Naive B cell (primary cell): ENCODE measurements around the gene GABRA5. TPM values are rescaled to one million over a fixed set of nuclear protein-coding genes. Genes with fewer than 3 reads are reported as not detected.
"Not testable (repeated sequence)": the region's sequence is repeated elsewhere in the genome, so short reads cannot be mapped to it uniquely, and the experiment has no call there.

Experiments
- ATAC-seq, 2 donors: fragments of 150-1000 bp; cut with Tn5 transposase; 2 replicates each; pipeline ENCODE4 v1.10.0; 2021; ENCODE audit warnings: low read depth in 2 of 2, mild to moderate bottlenecking in 2 of 2, moderate library complexity in 2 of 2
- DNase-seq: peaks from one replicate; pipeline ENCODE4 v3.0.0; 2022
- H3K27ac Mint-ChIP-seq, 6 donors: one replicate each; pipeline ENCODE4 v1.8.0; 2020 to 2022; ENCODE audit warnings: mild to moderate bottlenecking in 6 of 6, mixed read lengths in 6 of 6, moderate library complexity in 5 of 6, inconsistent platforms in 2 of 6
- H3K27me3 Mint-ChIP-seq, 3 donors: one replicate each; pipeline ENCODE4 v1.8.0; 2021 to 2022; ENCODE audit warnings: mixed read lengths in 3 of 3, mild to moderate bottlenecking in 1 of 3
- H3K36me3 Mint-ChIP-seq, 2 donors: one replicate each; pipeline ENCODE4 v1.8.0; 2020 to 2022; ENCODE audit warnings: mixed read lengths in 2 of 2, inconsistent platforms in 1 of 2, mild to moderate bottlenecking in 1 of 2
- H3K4me1 Mint-ChIP-seq, 3 donors: one replicate each; pipeline ENCODE4 v1.8.0; 2020 to 2022; ENCODE audit warnings: mixed read lengths in 3 of 3, inconsistent platforms in 1 of 3, mild to moderate bottlenecking in 1 of 3, moderate library complexity in 1 of 3
- H3K4me3 Mint-ChIP-seq, 8 donors: one replicate each; pipeline ENCODE4 v1.8.0; 2020 to 2022; ENCODE audit warnings: mild to moderate bottlenecking in 8 of 8, mixed read lengths in 8 of 8, moderate library complexity in 8 of 8, inconsistent platforms in 2 of 8
- H3K9me3 Mint-ChIP-seq, 7 donors: one replicate each; pipeline ENCODE4 v1.8.0; 2020 to 2022; ENCODE audit warnings: mixed read lengths in 7 of 7, mild to moderate bottlenecking in 5 of 7, inconsistent platforms in 2 of 7, moderate library complexity in 1 of 7
- polyA plus RNA-seq, 6 donors: library from polyadenylated mRNA; unstranded; fragments of 300-500 nt; fragmentation: Illumina TruSeq; gene quantifications; one replicate each; pipeline ENCODE4 v1.2.3, GENCODE V29; 2021; ENCODE audit warnings: low read depth in 6 of 6

Gene GABRA5
- not detected for polyA plus RNA-seq

DNA sequence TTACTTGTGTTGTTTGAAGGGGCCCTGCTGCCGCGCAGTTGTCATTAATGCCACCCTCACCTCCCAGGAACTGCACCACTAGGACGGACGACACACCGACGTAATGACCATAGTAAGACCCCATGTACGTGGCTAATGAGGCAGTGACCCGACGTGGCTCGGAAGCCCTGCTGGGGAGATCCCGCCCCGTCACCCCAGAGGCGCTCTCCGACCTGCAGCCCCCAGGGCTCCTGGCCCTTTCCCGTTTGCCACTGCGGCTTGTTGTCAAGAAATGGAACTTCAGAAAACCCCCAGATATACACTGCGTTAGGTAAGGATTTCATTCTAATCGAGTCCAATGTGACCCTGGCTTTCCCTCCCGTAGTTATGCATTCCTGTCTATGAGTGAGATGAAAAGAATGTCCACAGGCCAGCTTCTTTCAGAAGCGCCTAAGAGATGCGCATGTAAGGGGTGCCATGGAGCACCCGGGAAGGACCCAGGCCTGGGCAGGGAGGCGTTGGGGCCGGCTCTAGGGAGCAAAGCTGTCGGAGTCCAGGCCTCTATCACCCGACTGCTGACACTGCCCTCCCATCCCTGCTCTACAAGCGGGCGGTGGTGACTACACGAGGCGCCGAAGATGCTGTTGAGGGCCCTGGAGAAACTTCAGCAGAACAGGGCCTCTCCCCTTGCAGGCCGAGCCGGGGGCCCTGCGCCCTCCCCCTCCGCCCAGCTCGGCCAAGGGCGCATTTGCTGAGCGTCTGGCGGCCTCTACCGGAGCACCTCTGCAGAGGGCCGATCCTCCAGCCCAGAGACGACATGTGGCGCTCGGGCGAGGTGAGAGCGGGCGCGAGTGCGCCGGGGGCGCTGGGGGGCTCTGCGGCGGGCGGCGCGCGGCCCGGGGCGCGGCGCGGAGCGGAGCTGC is at the start of gene GABRA5:
TSS of gene GABRA5 (plus strand) at position 765 of the 902 bp plus-strand sequence. CDS start 2,187 bp downstream, outside the sequence.
- DNase-seq (no peak), ATAC-seq (no peak)
- Mint-ChIP-seq H3K36me3 (no peaks in the 10 kb centered on the region), H3K9me3 (peaks cover 0 to 3% (median 0%) of the 10 kb centered on the region in 7 donors), H3K4me3 (no peak within 1 kb of the TSS), H3K4me1 (no peaks in the 10 kb centered on the region), H3K27ac (no peak within 1 kb of the TSS), H3K27me3 (peaks cover 21 to 32% (median 31%) of the 10 kb centered on the region in 3 donors)

DNA sequence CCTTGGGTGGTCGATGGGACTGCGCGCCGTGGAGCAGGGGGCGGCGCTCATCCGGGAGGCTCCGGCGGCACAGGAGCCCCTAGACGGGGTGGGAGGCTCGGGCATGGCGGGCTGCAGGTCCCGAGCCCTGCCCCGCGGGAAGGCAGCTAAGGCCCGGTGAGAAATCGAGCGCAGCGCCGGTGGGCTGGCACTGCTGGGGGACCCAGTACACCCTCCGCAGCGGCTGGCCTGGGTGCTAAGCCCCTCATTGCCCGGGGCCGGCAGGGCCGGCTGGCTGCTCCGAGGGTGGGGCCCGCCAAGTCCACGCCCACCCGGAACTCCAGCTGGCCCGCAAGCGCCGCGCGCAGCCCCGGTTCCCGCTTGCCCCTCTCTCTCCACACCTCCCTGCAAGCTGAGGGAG is 35.7 kb upstream of the GABRA5 start:
- not testable (repeated sequence) for H3K4me3 Mint-ChIP-seq, H3K27me3 Mint-ChIP-seq, ATAC-seq, DNase-seq, H3K27ac Mint-ChIP-seq, H3K36me3 Mint-ChIP-seq, H3K4me1 Mint-ChIP-seq
- peaks cover 0 to 20% (median 10%) of the 10 kb centered on the region in 7 donors for H3K9me3 Mint-ChIP-seq

- Mint-ChIP-seq H3K27ac (no peak overlapping the region), H3K9me3 (peaks cover 0 to 26% (median 12%) of the 10 kb centered on the region in 7 donors)
- ATAC-seq, result no peak
Observed at GRCh38 chr15:26831951-26832350, 34.9 kb upstream of the GABRA5 start.

GRCh38 chr15:26838742-26839460 is 28.0 kb upstream of the GABRA5 start:
- no peaks in the 10 kb centered on the region for H3K4me1 Mint-ChIP-seq
- ATAC-seq (no peak), DNase-seq (no peak)
- H3K27me3 Mint-ChIP-seq, result peaks cover 0 to 9% (median 6%) of the 10 kb centered on the region in 3 donors
- H3K9me3 Mint-ChIP-seq, result peaks cover 2 to 17% (median 8%) of the 10 kb centered on the region in 7 donors
- H3K36me3 Mint-ChIP-seq, result peaks cover 0 to 4% of the 10 kb centered on the region in 2 donors
- no peak overlapping the region for H3K4me3 Mint-ChIP-seq
- H3K27ac Mint-ChIP-seq, result no peak overlapping the region

More at GRCh38 chr15:26831951-26832350, 34.9 kb upstream of the GABRA5 start:
- Mint-ChIP-seq H3K4me1 (no peaks in the 10 kb centered on the region), H3K4me3 (no peak overlapping the region), H3K36me3 (no peaks in the 10 kb centered on the region), H3K27me3 (no peaks in the 10 kb centered on the region)
- DNase-seq, result no peak

DNA sequence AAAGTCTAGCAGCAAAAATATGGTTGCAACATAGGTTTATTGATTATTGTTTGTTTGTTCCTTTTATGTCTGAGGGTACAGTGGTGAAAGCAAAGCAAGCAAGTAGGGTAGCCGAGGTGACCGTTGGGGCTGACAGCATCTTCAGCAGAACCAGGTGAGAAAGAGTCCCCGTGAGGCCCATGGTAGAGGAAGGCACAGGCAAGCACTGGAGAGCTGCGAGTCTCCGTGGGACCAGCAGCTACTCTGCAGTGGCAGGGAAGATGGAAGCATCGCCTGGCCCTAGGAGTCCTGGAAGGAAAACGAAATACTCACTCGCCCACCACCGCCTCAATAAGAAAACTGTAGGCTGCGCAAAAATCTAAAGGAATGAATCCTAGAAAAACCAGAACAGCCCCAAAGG is 25.3 kb upstream of the GABRA5 start:
- no peaks in the 10 kb centered on the region for H3K4me1 Mint-ChIP-seq
- ATAC-seq (no peak), DNase-seq (no peak)
- peaks cover 0 to 4% of the 10 kb centered on the region in 2 donors for H3K36me3 Mint-ChIP-seq
- H3K27ac Mint-ChIP-seq, result no peak overlapping the region
- H3K4me3 Mint-ChIP-seq, result no peak overlapping the region
- H3K9me3 Mint-ChIP-seq, result peaks cover 2 to 11% (median 8%) of the 10 kb centered on the region in 7 donors
- H3K27me3 Mint-ChIP-seq, result peaks cover 0 to 9% (median 6%) of the 10 kb centered on the region in 3 donors

GRCh38 chr15:26841941-26842340 is 24.9 kb upstream of the GABRA5 start:
- no peak overlapping the region for H3K27ac Mint-ChIP-seq
- ATAC-seq (no peak), DNase-seq (no peak)
- H3K9me3 Mint-ChIP-seq, result peaks cover 3 to 8% (median 6%) of the 10 kb centered on the region in 7 donors
- no peak overlapping the region for H3K4me3 Mint-ChIP-seq
- peaks cover 0 to 4% of the 10 kb centered on the region in 2 donors for H3K36me3 Mint-ChIP-seq
- peaks cover 0 to 9% (median 6%) of the 10 kb centered on the region in 3 donors for H3K27me3 Mint-ChIP-seq
- H3K4me1 Mint-ChIP-seq, result no peaks in the 10 kb centered on the region

GRCh38 chr15:26842391-26842790 is 24.5 kb upstream of the GABRA5 start:
- Mint-ChIP-seq H3K4me3 (no peak overlapping the region), H3K27ac (no peak overlapping the region), H3K4me1 (no peaks in the 10 kb centered on the region), H3K36me3 (peaks cover 0 to 4% of the 10 kb centered on the region in 2 donors), H3K9me3 (peaks cover under 1 to 8% (median 4%) of the 10 kb centered on the region in 7 donors), H3K27me3 (peaks cover 0 to 9% (median 6%) of the 10 kb centered on the region in 3 donors)
- no peak for DNase-seq
- no peak for ATAC-seq

DNA sequence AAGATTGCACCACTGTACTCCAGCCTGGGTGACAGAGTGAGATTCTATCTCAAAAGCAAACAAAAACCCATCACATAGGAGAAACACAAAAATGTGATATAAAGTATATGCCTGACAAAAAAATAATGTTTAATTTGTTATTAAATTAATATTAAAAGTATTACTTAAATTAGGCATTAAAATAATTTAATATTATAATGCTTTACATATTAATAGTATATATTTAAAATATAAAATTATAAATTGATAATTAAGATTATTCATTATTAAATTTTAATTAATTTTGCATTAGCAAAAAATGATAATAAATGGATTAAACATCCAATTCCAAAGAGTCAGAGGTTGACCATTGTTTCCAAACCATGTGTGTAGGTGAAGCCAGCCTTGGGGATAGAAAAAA is 22.0 kb upstream of the GABRA5 start:
- no peak overlapping the region for H3K4me3 Mint-ChIP-seq
- no peak for ATAC-seq
- no peak for DNase-seq
- no peaks in the 10 kb centered on the region for H3K4me1 Mint-ChIP-seq
- peaks cover 0 to 7% of the 10 kb centered on the region in 2 donors for H3K36me3 Mint-ChIP-seq
- H3K9me3 Mint-ChIP-seq, result peaks cover 0 to 19% (median 10%) of the 10 kb centered on the region in 7 donors
- H3K27ac Mint-ChIP-seq, result no peak overlapping the region
- H3K27me3 Mint-ChIP-seq, result peaks cover 0 to 9% (median 6%) of the 10 kb centered on the region in 3 donors

GRCh38 chr15:26848498-26848897 is 18.4 kb upstream of the GABRA5 start:
- no peaks in the 10 kb centered on the region for H3K4me1 Mint-ChIP-seq
- no peak for DNase-seq
- peaks cover 0 to 7% of the 10 kb centered on the region in 2 donors for H3K36me3 Mint-ChIP-seq
- ATAC-seq, result no peak
- no peak overlapping the region for H3K4me3 Mint-ChIP-seq
- no peaks in the 10 kb centered on the region for H3K27me3 Mint-ChIP-seq
- H3K9me3 Mint-ChIP-seq, result peaks cover 0 to 16% (median 8%) of the 10 kb centered on the region in 7 donors
- H3K27ac Mint-ChIP-seq, result no peak overlapping the region

DNA sequence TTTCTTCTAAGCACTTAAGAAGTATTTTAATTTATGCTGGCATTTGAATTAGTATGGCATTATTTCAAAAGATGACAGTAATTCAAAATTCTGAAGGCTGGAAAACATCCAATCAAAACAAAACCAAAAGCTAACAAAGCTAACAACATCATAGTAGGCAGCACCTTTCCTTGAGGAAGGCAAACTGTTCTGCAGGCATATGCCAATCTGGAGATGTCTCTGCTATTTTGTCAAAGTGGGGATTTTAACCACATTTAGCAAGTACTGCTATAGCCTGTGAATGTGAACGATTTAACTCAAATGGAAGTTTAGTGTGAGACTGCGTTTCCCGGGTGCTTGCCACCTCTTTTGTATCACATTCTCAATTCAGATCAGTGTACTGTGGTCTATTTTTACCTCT is 16.7 kb upstream of the GABRA5 start:
- H3K4me1 Mint-ChIP-seq, result no peaks in the 10 kb centered on the region
- H3K36me3 Mint-ChIP-seq, result peaks cover 0 to 7% of the 10 kb centered on the region in 2 donors
- peaks cover 0 to 16% (median 8%) of the 10 kb centered on the region in 7 donors for H3K9me3 Mint-ChIP-seq
- H3K27me3 Mint-ChIP-seq, result no peaks in the 10 kb centered on the region
- no peak overlapping the region for H3K27ac Mint-ChIP-seq
- no peak for DNase-seq
- ATAC-seq, result no peak
- no peak overlapping the region for H3K4me3 Mint-ChIP-seq

DNA sequence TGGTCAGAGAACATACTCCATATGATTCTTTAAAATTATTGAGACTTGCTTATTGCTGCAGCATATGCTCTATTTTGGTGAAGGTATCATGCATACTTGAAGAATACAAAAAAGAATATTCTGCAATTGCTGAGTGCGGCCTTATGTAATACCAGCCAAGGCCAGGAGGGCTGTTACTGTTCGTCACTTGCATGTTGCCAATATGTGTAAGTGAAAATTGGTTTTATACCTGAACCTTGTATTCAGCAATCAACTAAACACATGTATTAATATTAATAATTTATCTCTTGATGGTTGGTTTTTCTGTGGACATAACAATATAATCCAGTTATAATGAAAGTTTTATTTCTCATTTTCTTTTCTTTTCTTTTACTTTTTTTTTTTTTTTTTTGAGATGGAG is 13.9 kb upstream of the GABRA5 start:
- no peak overlapping the region for H3K4me3 Mint-ChIP-seq
- peaks cover 0 to 6% (median 4%) of the 10 kb centered on the region in 3 donors for H3K27me3 Mint-ChIP-seq
- ATAC-seq (no peak), DNase-seq (no peak)
- H3K27ac Mint-ChIP-seq, result no peak overlapping the region
- no peaks in the 10 kb centered on the region for H3K4me1 Mint-ChIP-seq
- peaks cover 0 to 14% (median 7%) of the 10 kb centered on the region in 7 donors for H3K9me3 Mint-ChIP-seq
- peaks cover 0 to 7% of the 10 kb centered on the region in 2 donors for H3K36me3 Mint-ChIP-seq

- ATAC-seq, result no peak
- Mint-ChIP-seq H3K27ac (no peak overlapping the region), H3K4me1 (no peaks in the 10 kb centered on the region), H3K9me3 (peaks cover 0 to 4% (median 1%) of the 10 kb centered on the region in 7 donors), H3K4me3 (no peak overlapping the region), H3K27me3 (peaks cover 0 to 6% (median 4%) of the 10 kb centered on the region in 3 donors), H3K36me3 (peaks cover 0 to under 1% of the 10 kb centered on the region in 2 donors)
- DNase-seq, result no peak
Observed at GRCh38 chr15:26854435-26854834, 12.4 kb upstream of the GABRA5 start.

- Mint-ChIP-seq H3K4me1 (no peaks in the 10 kb centered on the region), H3K9me3 (peaks cover 0 to 4% (median 0%) of the 10 kb centered on the region in 7 donors), H3K36me3 (no peaks in the 10 kb centered on the region), H3K27ac (no peak overlapping the region), H3K27me3 (peaks cover 21 to 31% (median 22%) of the 10 kb centered on the region in 3 donors), H3K4me3 (no peak overlapping the region)
- ATAC-seq (no peak), DNase-seq (no peak)
Observed at GRCh38 chr15:26864664-26865191, 2.1 kb upstream of the GABRA5 start.
